Measurements from ENCODE around the gene CD14.

Gene CD14

GRCh38 chr5:140622301-140622700 lies 10.7 kb downstream of the CD14 start:
- Histone ChIP-seq H3K27me3 (ENCODE audit: insufficient read depth, poor library complexity, severe bottlenecking) (no peaks in the 10 kb centered on the region), H3K4me3 (ENCODE audit: severe bottlenecking) (no peak overlapping the region), H3K4me1 (ENCODE audit: insufficient read depth, poor library complexity, severe bottlenecking) (no peaks in the 10 kb centered on the region), H3K9me3 (ENCODE audit: severe bottlenecking) (peaks cover 7% of the 10 kb centered on the region), H3K27ac (ENCODE audit: poor library complexity, severe bottlenecking) (no peak overlapping the region), H3K36me3 (ENCODE audit: low read depth) (no peaks in the 10 kb centered on the region)
- TF ChIP-seq CTCF (IDR thresholded peaks at IDR 0.05; ENCODE audit: poor library complexity, severe bottlenecking), result no peak
- DNase-seq (ENCODE audit: low spot score) (no peak), ATAC-seq (ENCODE audit: low read depth) (no peak)

DNA sequence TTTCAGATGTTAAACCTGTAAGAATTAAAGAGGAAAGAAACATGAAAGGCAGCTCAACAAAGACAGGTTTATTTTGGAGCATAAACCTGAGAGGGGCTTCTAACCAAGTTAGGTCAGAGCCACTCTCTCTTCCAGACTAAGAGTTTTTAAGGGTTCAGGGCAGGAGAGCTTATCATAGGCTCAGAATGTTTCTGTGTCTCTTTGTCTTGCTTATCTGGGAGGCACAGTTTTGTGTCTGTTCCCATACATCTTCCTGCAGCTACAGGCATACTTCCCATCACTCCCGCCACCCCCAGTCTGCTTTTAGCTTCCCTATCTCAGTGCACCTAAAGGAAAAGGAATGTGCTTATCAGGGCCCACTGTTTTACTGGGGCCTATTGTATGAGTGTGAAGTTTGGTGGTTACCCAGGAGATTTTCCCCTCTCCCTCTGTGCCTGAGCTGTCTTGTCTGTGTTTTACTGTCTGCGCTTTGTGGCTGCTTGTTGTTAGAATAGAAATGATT lies 21.9 kb downstream of the CD14 start:
- no peaks in the 10 kb centered on the region for H3K27me3 ChIP-seq (ENCODE audit: insufficient read depth, poor library complexity, severe bottlenecking)
- no peak overlapping the region for H3K27ac ChIP-seq (ENCODE audit: poor library complexity, severe bottlenecking)
- DNase-seq (ENCODE audit: low spot score) (no peak), ATAC-seq (ENCODE audit: low read depth) (no peak)
- no peaks in the 10 kb centered on the region for H3K9me3 ChIP-seq (ENCODE audit: severe bottlenecking)
- H3K36me3 ChIP-seq (ENCODE audit: low read depth), result no peaks in the 10 kb centered on the region
- TF ChIP-seq CTCF (IDR thresholded peaks at IDR 0.05; ENCODE audit: poor library complexity, severe bottlenecking), result no peak
- H3K4me1 ChIP-seq (ENCODE audit: insufficient read depth, poor library complexity, severe bottlenecking), result peaks cover 10% of the 10 kb centered on the region
- no peak overlapping the region for H3K4me3 ChIP-seq (ENCODE audit: severe bottlenecking)

DNA sequence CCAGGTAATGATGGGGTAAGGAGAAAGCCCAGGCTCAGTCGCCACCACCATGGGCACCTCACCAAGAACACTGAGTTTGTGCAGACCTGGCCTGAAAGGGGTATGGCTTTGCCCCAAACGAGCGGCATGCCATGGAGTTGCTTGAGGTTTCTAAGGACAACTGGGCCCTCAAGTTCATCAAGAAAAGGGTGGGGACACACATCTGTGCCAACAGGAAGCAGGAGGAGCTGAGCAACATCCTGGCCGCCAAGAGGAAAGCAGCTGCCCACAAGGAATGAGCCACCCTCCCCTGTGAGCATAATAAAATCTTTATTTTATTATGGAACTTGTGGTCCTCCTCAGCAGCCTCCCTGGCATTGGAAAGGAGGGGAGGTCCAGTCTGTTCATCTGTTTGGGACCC lies 23.8 kb downstream of the CD14 start:
- no peak for DNase-seq (ENCODE audit: low spot score)
- H3K4me1 ChIP-seq (ENCODE audit: insufficient read depth, poor library complexity, severe bottlenecking), result peaks cover 10% of the 10 kb centered on the region
- no peak for TF ChIP-seq CTCF (IDR thresholded peaks at IDR 0.05; ENCODE audit: poor library complexity, severe bottlenecking)

GRCh38 chr5:140608722-140609121 lies 24.3 kb downstream of the CD14 start:
- H3K36me3 ChIP-seq (ENCODE audit: low read depth), result no peaks in the 10 kb centered on the region
- ATAC-seq (ENCODE audit: low read depth) (no peak), DNase-seq (ENCODE audit: low spot score) (no peak)
- TF ChIP-seq CTCF (IDR thresholded peaks at IDR 0.05; ENCODE audit: poor library complexity, severe bottlenecking), result no peak
- no peaks in the 10 kb centered on the region for H3K27me3 ChIP-seq (ENCODE audit: insufficient read depth, poor library complexity, severe bottlenecking)
- no peak overlapping the region for H3K27ac ChIP-seq (ENCODE audit: poor library complexity, severe bottlenecking)
- no peak overlapping the region for H3K4me3 ChIP-seq (ENCODE audit: severe bottlenecking)
- peaks cover 10% of the 10 kb centered on the region for H3K4me1 ChIP-seq (ENCODE audit: insufficient read depth, poor library complexity, severe bottlenecking)
- H3K9me3 ChIP-seq (ENCODE audit: severe bottlenecking), result no peaks in the 10 kb centered on the region

More for the DNA sequence above, 23.8 kb downstream of the CD14 start:
- peak; percentile 82 for ATAC-seq (ENCODE audit: low read depth)
- H3K27ac ChIP-seq (ENCODE audit: poor library complexity, severe bottlenecking), result no peak overlapping the region
- no peaks in the 10 kb centered on the region for H3K9me3 ChIP-seq (ENCODE audit: severe bottlenecking)
- H3K4me3 ChIP-seq (ENCODE audit: severe bottlenecking), result no peak overlapping the region
- no peaks in the 10 kb centered on the region for H3K27me3 ChIP-seq (ENCODE audit: insufficient read depth, poor library complexity, severe bottlenecking)
- H3K36me3 ChIP-seq (ENCODE audit: low read depth), result no peaks in the 10 kb centered on the region

GRCh38 chr5:140607031-140607430 lies 25.9 kb downstream of the CD14 start:
- peak; percentile 37; the same call in 1 of the 3 replicates for ATAC-seq (ENCODE audit: low read depth)
- H3K4me1 ChIP-seq (ENCODE audit: insufficient read depth, poor library complexity, severe bottlenecking), result peaks cover 17% of the 10 kb centered on the region
- no peak for TF ChIP-seq CTCF (IDR thresholded peaks at IDR 0.05; ENCODE audit: poor library complexity, severe bottlenecking)
- H3K27ac ChIP-seq (ENCODE audit: poor library complexity, severe bottlenecking), result no peak overlapping the region
- no peak overlapping the region for H3K4me3 ChIP-seq (ENCODE audit: severe bottlenecking)
- no peak for DNase-seq (ENCODE audit: low spot score)
- no peaks in the 10 kb centered on the region for H3K9me3 ChIP-seq (ENCODE audit: severe bottlenecking)
- H3K27me3 ChIP-seq (ENCODE audit: insufficient read depth, poor library complexity, severe bottlenecking), result no peaks in the 10 kb centered on the region
- no peaks in the 10 kb centered on the region for H3K36me3 ChIP-seq (ENCODE audit: low read depth)

Data from RWPE2 (cell line).